GM18517 (cell line): ENCODE measurements around the gene ATP8A1.
A peak's percentile ranks its signal among the peaks of the same experiment; 100 is the strongest.

Experiments used
- ATAC-seq: cut with Tn5 transposase; IDR thresholded peaks from one replicate; pipeline ENCODE4 v1.9.1; 2021; ENCODE audit warnings: mild to moderate bottlenecking, moderate library complexity; ENCODE audit not compliant: unreplicated experiment

The ATP8A1 gene

GRCh38 chr4:42574870-42575430 lies 82.0 kb downstream of the ATP8A1 start:
- no peak for ATAC-seq

GRCh38 chr4:42573249-42573648 lies 83.7 kb downstream of the ATP8A1 start:
- ATAC-seq: no peak

GRCh38 chr4:42570221-42570620 lies 86.7 kb downstream of the ATP8A1 start:
- no peak for ATAC-seq

- peak; percentile 93 for ATAC-seq
Observed at GRCh38 chr4:42568610-42569207, 88.2 kb downstream of the ATP8A1 start.

GRCh38 chr4:42566835-42567234 lies 90.1 kb downstream of the ATP8A1 start:
- ATAC-seq: no peak

GRCh38 chr4:42562016-42562415 lies 94.9 kb downstream of the ATP8A1 start:
- ATAC-seq: no peak

GRCh38 chr4:42561031-42561430 lies 95.9 kb downstream of the ATP8A1 start:
- ATAC-seq: no peak

- no peak for ATAC-seq
Observed at GRCh38 chr4:42560467-42560861, 96.4 kb downstream of the ATP8A1 start.

- ATAC-seq: no peak
Observed at GRCh38 chr4:42558156-42558555, 98.7 kb downstream of the ATP8A1 start.

GRCh38 chr4:42555828-42556227 lies 101.1 kb downstream of the ATP8A1 start:
- no peak for ATAC-seq

- no peak for ATAC-seq
Observed at GRCh38 chr4:42554072-42554471, 102.8 kb downstream of the ATP8A1 start.

GRCh38 chr4:42549896-42550295 lies 107.0 kb downstream of the ATP8A1 start:
- no peak for ATAC-seq

- ATAC-seq: no peak
Observed at GRCh38 chr4:42547805-42548204, 109.1 kb downstream of the ATP8A1 start.

GRCh38 chr4:42543762-42544161 lies 113.1 kb downstream of the ATP8A1 start:
- no peak for ATAC-seq

- ATAC-seq: no peak
Observed at GRCh38 chr4:42543126-42543525, 113.8 kb downstream of the ATP8A1 start.

- ATAC-seq: no peak
Observed at GRCh38 chr4:42541647-42542046, 115.3 kb downstream of the ATP8A1 start.

- ATAC-seq: no peak
Observed at GRCh38 chr4:42533042-42533441, 123.9 kb downstream of the ATP8A1 start.

GRCh38 chr4:42531341-42532030 lies 125.4 kb downstream of the ATP8A1 start:
- ATAC-seq: no peak

- ATAC-seq: no peak
Observed at GRCh38 chr4:42523066-42523718, 133.7 kb downstream of the ATP8A1 start.

- peak; percentile 78 for ATAC-seq
Observed at GRCh38 chr4:42519803-42520417, 137.0 kb downstream of the ATP8A1 start.

- no peak for ATAC-seq
Observed at GRCh38 chr4:42515156-42515884, 141.6 kb downstream of the ATP8A1 start.
